GM21515 (cell line): ENCODE measurements around the gene RSAD2.
A peak's percentile ranks its signal among the peaks of the same experiment; 100 is the strongest.

Source experiments
- ATAC-seq: cut with Tn5 transposase; IDR thresholded peaks from one replicate; pipeline ENCODE4 v1.9.1; 2021; ENCODE audit not compliant: unreplicated experiment

RSAD2 gene

DNA sequence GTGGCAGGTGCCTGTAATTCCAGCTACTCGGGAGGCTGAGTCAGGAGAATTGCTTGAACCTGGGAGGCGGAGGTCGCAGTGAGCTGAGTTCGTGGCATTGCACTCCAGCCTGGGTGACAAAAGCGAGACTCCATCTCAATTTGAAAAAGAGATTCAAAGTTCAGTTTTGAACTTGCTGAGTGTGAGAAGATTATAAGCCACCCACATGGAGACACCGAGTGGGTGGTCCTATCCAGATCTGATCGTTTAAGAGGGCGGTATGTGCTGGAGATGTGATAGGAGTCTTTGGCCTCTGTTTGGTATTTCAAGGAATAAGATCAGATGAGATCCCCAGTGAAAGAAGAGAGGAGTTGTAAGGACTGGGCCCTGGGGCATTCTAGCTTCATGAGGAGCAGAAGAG lies 65.3 kb downstream of the RSAD2 start:
- ATAC-seq: no peak

GRCh38 chr2:6943523-6943922 lies 65.9 kb downstream of the RSAD2 start:
- ATAC-seq: no peak

DNA sequence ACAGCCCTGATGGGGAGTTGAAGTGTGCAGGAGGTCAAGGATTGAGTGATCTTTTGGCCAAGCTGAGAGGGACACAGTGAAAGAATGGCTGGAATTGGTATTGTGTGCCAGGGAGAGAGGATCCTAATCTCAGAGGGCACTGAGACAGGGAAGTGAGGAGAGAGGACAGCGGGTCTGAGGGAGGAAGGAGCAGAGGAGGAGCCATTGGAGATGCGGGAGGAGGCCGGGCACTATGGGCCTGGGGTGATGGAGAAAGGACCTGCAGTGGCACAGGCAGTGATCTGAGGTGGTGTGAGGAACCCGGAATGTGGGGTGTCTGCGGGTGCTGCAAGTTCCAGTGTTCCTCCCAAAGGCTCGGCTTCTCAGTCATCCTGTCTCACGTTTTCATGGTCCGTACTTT lies 66.4 kb downstream of the RSAD2 start:
- ATAC-seq: no peak

GRCh38 chr2:6944555-6944954 lies 67.0 kb downstream of the RSAD2 start:
- ATAC-seq: no peak

- ATAC-seq: peak; percentile 93
Observed at GRCh38 chr2:6945087-6945813, 67.7 kb downstream of the RSAD2 start.

- ATAC-seq: no peak
Observed at GRCh38 chr2:6945821-6946220, 68.2 kb downstream of the RSAD2 start.

DNA sequence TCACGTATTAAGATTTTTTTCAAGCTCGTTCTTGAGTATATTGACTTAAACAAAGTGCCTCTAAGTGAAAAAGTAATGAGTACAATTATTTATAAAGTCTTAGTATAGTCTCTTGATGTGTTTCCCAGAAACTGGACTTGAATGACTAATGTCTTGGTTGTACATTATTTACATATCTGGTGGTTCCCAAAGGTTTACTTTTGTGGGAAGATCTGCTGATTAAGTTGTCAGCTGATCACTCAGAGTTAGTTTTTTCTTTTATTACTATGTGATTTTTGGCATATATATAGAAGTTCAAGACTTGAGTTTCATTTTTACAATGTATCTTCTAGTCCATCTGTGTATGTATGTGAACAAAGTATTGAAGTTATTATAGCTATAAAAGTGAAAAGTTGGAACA lies 69.1 kb downstream of the RSAD2 start:
- ATAC-seq: no peak
